GM19238 (cell line): ENCODE results near the gene APBA2.

Source experiments
- DNase-seq: peaks from one replicate; pipeline ENCODE4 v3.0.0; 2011; ENCODE audit warnings: low spot score; ENCODE audit not compliant: insufficient read length

APBA2 gene

GRCh38 chr15:29055876-29056275 is 170.1 kb downstream of the APBA2 start:
- DNase-seq, result no peak

GRCh38 chr15:29056839-29057450 is 171.2 kb downstream of the APBA2 start:
- no peak for DNase-seq

DNA sequence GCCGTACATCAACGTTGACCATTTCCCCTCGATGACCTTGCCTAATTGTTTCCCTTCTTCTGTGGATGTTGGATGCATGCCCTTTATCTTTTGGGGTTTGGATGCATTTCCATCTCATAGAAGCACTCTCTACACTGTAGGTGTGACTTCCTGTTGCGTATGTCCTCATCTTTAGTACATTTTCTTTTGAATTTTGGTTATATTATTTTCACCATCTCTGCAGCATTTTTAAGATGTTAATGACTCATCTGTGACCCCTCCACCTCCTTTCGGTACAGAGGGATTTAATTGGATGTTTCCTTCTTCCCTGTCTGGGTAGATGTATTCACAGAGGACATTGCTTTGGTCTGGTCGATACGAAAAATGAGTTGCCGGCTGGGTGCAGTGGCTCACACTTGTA is 172.1 kb downstream of the APBA2 start:
- DNase-seq, result no peak

- DNase-seq, result no peak
These were observed 173.2 kb downstream of the APBA2 start for GRCh38 chr15:29058903-29059539.

DNA sequence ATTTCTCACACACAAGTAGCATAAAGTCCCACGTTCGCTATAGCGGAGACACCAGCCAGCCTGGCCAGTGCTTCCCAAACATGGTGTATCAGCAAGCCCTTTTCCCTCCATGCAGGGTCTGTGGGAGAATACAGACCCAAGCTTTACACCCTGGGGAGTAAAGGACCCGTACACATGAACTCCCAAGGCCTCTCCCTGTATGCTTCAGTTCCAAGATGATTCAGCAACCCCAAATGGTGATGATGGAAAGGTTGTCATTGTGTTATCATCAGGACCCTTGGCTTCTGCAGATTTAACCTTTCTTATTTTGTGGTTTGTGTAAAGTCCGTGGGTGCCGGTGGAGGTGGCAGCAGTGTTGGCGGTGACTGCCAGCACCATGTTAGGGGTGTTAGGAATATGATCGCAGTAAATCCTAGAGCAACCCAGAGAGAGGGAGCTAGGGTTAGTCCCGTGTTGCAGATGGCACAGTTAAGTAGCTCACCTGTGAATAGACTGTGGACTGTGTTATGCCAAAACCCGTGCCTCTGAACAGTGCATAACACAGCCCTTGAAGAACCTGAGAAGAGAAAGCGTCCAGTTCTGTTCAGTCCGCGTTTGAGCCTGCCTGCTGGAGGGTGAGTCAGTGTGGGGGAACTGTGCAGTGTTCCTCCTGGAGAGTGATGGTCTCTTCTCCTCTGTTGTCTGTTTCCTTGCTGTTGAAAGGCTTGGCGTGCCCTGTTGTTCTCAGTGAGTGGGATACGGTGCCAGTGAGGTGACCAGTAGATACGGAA is 174.3 kb downstream of the APBA2 start:
- DNase-seq, result no peak

- DNase-seq, result no peak
These were observed 176.0 kb downstream of the APBA2 start for GRCh38 chr15:29061746-29062145.

GRCh38 chr15:29062179-29062591 is 176.4 kb downstream of the APBA2 start:
- no peak for DNase-seq

DNA sequence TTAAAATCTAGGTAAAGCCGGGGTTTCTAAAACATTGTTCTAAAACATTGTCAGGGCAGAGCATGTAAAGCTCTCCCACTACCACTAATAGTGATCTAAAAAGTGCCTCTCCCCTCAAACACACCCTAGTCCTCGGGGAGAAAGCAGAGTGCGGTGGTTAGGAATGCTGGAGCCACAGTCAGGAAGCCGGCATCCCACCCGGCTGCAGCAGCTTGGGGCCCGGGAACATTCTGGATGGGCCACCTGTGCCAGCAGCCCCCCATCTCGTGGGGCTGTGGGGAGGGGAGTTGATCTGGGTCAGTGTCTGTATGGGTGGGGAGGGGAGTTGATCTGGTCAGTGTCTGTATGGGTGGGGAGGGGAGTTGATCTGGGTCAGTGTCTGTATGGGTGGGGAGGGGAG is 176.9 kb downstream of the APBA2 start:
- no peak for DNase-seq

DNA sequence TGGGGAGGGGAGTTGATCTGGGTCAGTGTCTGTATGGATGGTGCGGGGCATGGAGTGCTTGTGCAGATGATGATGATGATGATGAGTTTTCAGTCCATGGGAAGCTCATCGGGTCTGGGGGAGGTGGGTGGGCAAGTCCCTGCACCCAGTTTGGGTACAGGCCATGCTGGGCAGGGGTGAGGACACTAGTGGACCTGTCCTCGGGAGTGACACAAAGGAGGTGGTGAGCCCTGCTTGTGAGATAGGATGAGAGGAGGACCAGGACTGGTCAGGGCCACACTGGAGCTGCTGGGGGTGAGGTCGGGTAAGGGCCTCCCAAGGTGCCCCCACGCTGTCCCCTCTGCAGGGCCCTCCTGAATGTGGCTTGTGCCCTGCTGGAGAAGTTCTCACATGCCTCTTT is 177.9 kb downstream of the APBA2 start:
- DNase-seq, result no peak

GRCh38 chr15:29064290-29064689 is 178.5 kb downstream of the APBA2 start:
- no peak for DNase-seq

- DNase-seq, result no peak
These were observed 179.0 kb downstream of the APBA2 start for GRCh38 chr15:29064731-29065130.

GRCh38 chr15:29065571-29065970 is 179.8 kb downstream of the APBA2 start:
- DNase-seq, result no peak

- no peak for DNase-seq
These were observed 180.5 kb downstream of the APBA2 start for GRCh38 chr15:29066310-29066709.

GRCh38 chr15:29066838-29067237 is 181.1 kb downstream of the APBA2 start:
- DNase-seq, result no peak

DNA sequence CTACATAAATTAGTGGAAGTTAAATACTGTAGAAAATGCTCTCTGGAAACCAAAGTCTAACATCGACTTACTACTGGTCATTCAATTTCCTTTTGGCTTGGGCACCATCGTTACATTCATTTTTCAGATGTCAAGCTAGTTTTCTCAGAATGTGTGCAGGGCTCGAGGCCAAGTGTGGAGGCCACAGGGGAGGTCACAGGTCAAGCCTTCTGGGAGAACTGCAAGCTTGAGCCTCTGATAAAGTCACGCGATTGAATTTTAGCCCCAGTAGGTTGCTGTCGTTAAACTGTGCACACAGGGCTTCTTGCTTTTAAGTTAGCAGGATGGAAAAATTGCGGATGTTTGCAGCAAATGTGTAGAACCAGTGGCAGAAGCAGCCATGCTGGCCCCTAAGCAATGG is 182.2 kb downstream of the APBA2 start:
- no peak for DNase-seq

GRCh38 chr15:29070471-29071231 is 184.9 kb downstream of the APBA2 start:
- no peak for DNase-seq

GRCh38 chr15:29071232-29071881 is 185.6 kb downstream of the APBA2 start:
- no peak for DNase-seq

DNA sequence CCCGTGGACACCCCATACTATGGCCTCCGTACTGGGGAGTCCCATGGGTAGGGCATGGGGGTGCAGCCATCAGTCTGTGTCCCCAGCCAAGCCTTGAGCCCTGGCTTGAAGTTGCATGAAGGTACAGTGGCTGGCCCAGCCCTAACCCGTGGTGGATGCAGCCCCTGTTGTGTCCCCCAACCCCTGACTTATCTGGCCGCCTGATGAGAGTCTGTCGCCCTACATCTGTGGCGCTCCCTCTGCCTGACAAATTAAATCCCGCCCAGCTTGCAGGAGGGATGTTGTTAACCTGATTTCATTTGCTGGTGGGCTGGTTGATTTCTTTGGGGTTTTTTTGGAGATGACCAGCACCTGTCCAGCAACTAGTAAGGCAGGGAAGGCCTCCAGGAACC is 186.1 kb downstream of the APBA2 start:
- no peak for DNase-seq

DNA sequence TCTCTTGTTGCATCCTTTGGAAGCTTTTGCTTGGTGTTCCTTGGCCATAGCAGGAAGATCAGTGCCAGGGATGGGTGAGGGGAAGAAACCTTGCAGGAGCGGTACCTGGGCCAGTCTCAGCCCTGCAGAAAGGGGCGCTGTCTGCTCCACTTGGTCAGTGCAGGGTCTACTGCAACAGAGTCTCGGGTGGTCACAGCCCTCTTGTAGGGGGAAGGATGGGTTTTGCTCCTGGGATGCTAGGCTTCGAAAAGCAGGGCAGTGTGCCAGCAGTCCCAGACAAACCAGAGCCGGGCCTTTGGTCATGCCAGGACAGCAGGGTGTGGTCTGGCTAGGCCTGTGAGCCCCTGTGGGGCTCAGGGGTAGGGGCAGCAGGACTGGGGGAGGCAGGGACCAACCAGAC is 186.7 kb downstream of the APBA2 start:
- DNase-seq, result no peak

- no peak for DNase-seq
These were observed 188.3 kb downstream of the APBA2 start for GRCh38 chr15:29074045-29074444.

- no peak for DNase-seq
These were observed 192.8 kb downstream of the APBA2 start for GRCh38 chr15:29078541-29078940.
